NCI-H2196 (cell line): ENCODE data around the gene EFCAB9.
"Not testable (repeated sequence)": the region's sequence is repeated elsewhere in the genome, so short reads cannot be mapped to it uniquely, and the experiment has no call there.

Experiments
- DNase-seq: peaks from one replicate; lab custom pipeline; 2025; ENCODE audit not compliant: unreplicated experiment; lab: John Stamatoyannopoulos, UW

The EFCAB9 gene

GRCh38 chr5:172193872-172194271 is at the start of gene EFCAB9:
TSS of gene EFCAB9 (plus strand) at chr5:172194172. CDS start at chr5:172194173, 1 bp downstream.
- no peak for DNase-seq

GRCh38 chr5:172144291-172144815 is 49.6 kb upstream of the EFCAB9 start:
- no peak for DNase-seq

- DNase-seq = no peak
These were observed 48.8 kb upstream of the EFCAB9 start for GRCh38 chr5:172144931-172145869.

GRCh38 chr5:172145870-172146747 is 47.9 kb upstream of the EFCAB9 start:
- no peak for DNase-seq

- DNase-seq = no peak
These were observed 47.3 kb upstream of the EFCAB9 start for GRCh38 chr5:172146748-172147092.

- no peak for DNase-seq
These were observed 46.1 kb upstream of the EFCAB9 start for GRCh38 chr5:172147857-172148256.

- no peak for DNase-seq
These were observed 45.6 kb upstream of the EFCAB9 start for GRCh38 chr5:172148381-172148780.

GRCh38 chr5:172149073-172149472 is 44.9 kb upstream of the EFCAB9 start:
- DNase-seq = no peak

- not testable (repeated sequence) for DNase-seq
These were observed 44.5 kb upstream of the EFCAB9 start for GRCh38 chr5:172149481-172149880.

- DNase-seq = no peak
These were observed 43.2 kb upstream of the EFCAB9 start for GRCh38 chr5:172150514-172151425.

- no peak for DNase-seq
These were observed 42.2 kb upstream of the EFCAB9 start for GRCh38 chr5:172151661-172152210.

GRCh38 chr5:172153695-172154094 is 40.3 kb upstream of the EFCAB9 start:
- DNase-seq = no peak

GRCh38 chr5:172155101-172155500 is 38.9 kb upstream of the EFCAB9 start:
- not testable (repeated sequence) for DNase-seq

- DNase-seq = no peak
These were observed 37.4 kb upstream of the EFCAB9 start for GRCh38 chr5:172156541-172156994.

GRCh38 chr5:172159016-172159415 is 35.0 kb upstream of the EFCAB9 start:
- no peak for DNase-seq

GRCh38 chr5:172160506-172160905 is 33.5 kb upstream of the EFCAB9 start:
- DNase-seq = no peak

- no peak for DNase-seq
These were observed 31.5 kb upstream of the EFCAB9 start for GRCh38 chr5:172162323-172162986.

GRCh38 chr5:172162987-172163343 is 31.0 kb upstream of the EFCAB9 start:
- DNase-seq = no peak

- no peak for DNase-seq
These were observed 30.6 kb upstream of the EFCAB9 start for GRCh38 chr5:172163346-172163745.

- no peak for DNase-seq
These were observed 29.2 kb upstream of the EFCAB9 start for GRCh38 chr5:172164769-172165212.
